ENCODE measurements around the gene MYCBP. TPM values are rescaled to one million over a fixed set of nuclear protein-coding genes. Genes with fewer than 3 reads are reported as not detected.

The MYCBP gene
- total RNA-seq, 1 donor from 2014 or later, result 21.6 TPM

DNA sequence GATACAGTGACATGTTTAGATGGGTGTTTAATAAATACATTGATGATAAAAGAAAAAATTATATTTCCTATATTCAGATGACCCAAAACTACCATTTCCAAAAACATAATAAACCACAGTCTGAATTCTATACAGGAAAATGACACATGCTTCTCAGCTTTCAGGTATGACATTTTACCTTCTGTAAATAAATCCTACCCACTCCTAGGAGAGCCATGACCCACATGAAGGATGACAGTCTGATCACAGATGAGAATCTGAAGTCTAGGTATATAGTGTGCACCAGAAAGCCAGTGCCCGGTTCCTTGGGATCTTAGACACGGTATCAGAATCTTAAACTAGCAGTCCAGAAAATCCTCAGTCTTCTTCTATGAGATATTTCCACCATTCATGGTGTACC lies 11.9 kb upstream of the MYCBP start:
- H3K4me3 ChIP-seq, result no peak overlapping the region
- no peak for DNase-seq
- H3K9me3 ChIP-seq, result no peaks in the 10 kb centered on the region
- TF ChIP-seq, protein P1, sequence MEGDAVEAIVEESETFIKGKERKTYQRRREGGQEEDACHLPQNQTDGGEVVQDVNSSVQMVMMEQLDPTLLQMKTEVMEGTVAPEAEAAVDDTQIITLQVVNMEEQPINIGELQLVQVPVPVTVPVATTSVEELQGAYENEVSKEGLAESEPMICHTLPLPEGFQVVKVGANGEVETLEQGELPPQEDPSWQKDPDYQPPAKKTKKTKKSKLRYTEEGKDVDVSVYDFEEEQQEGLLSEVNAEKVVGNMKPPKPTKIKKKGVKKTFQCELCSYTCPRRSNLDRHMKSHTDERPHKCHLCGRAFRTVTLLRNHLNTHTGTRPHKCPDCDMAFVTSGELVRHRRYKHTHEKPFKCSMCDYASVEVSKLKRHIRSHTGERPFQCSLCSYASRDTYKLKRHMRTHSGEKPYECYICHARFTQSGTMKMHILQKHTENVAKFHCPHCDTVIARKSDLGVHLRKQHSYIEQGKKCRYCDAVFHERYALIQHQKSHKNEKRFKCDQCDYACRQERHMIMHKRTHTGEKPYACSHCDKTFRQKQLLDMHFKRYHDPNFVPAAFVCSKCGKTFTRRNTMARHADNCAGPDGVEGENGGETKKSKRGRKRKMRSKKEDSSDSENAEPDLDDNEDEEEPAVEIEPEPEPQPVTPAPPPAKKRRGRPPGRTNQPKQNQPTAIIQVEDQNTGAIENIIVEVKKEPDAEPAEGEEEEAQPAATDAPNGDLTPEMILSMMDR (IDR thresholded peaks at IDR 0.05), result no peak
- no peaks in the 10 kb centered on the region for H3K36me3 ChIP-seq
- no peaks in the 10 kb centered on the region for H3K27me3 ChIP-seq (ENCODE audit: low read depth)
- H3K4me1 ChIP-seq, result no peaks in the 10 kb centered on the region
- H3K27ac ChIP-seq, result no peak overlapping the region
- intact Hi-C loops (cut with DNase I), result no loop called here
- no peak for ATAC-seq

DNA sequence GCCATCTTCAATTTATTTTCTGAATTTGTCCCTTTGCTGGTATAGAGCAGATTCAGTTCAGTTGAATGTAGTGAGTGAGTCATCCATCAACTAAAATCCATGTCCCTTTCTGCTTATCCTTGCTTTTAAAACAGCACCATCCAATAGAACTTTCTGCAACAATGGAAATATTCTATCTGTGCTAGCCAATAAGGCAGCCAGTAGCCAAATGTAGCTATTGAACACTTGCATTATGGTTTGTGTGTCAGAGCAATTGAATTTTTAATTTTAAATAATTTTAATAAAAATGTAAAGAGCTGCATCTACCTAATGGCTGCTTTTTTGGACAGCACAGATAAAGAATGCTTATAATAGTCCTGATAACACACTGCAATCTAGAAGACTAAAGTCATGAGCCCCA lies 8.3 kb upstream of the MYCBP start, which contains the start of gene GJA9:
TSS of gene GJA9 (minus strand) at position 101 of the 400 bp plus-strand sequence. CDS start 5,489 bp downstream, outside the sequence.
- H3K9me3 ChIP-seq, result no peaks in the 10 kb centered on the region
- TF ChIP-seq, protein P1 (IDR thresholded peaks at IDR 0.05), result no peak
- no peak within 1 kb of the TSS for H3K27ac ChIP-seq
- H3K4me3 ChIP-seq, result no peak within 1 kb of the TSS
- DNase-seq (no peak), ATAC-seq (no peak)
- no peaks in the 10 kb centered on the region for H3K27me3 ChIP-seq (ENCODE audit: low read depth)
- intact Hi-C loops (cut with DNase I), result no loop called here
- no peaks in the 10 kb centered on the region for H3K36me3 ChIP-seq
- H3K4me1 ChIP-seq, result no peaks in the 10 kb centered on the region

DNA sequence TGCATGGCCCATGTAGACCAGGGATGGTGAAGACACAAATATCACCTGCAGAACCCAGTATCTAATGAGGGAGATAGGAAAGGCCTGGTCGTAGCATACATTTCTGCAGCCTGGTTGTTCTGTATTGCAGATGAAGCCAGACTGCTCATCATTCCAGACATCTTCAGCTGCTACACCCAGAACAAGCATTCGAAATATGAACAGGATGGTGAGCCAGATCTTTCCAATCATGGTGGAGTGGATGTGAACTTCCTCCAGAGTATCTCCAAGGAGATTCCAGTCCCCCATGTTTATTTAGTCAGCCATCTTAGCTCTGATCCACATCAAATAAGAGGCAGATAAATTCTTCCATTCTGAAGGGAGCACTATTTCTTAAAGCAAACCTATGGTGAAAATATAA lies 2.7 kb upstream of the MYCBP start:
- ATAC-seq (no peak), DNase-seq (no peak)
- Histone ChIP-seq H3K4me1 (peaks cover 18% of the 10 kb centered on the region), H3K27me3 (ENCODE audit: low read depth) (no peaks in the 10 kb centered on the region), H3K9me3 (no peaks in the 10 kb centered on the region), H3K27ac (no peak overlapping the region), H3K36me3 (no peaks in the 10 kb centered on the region), H3K4me3 (no peak overlapping the region)
- intact Hi-C loops (cut with DNase I), result no loop called here
- TF ChIP-seq, protein P1 (IDR thresholded peaks at IDR 0.05), result no peak

DNA sequence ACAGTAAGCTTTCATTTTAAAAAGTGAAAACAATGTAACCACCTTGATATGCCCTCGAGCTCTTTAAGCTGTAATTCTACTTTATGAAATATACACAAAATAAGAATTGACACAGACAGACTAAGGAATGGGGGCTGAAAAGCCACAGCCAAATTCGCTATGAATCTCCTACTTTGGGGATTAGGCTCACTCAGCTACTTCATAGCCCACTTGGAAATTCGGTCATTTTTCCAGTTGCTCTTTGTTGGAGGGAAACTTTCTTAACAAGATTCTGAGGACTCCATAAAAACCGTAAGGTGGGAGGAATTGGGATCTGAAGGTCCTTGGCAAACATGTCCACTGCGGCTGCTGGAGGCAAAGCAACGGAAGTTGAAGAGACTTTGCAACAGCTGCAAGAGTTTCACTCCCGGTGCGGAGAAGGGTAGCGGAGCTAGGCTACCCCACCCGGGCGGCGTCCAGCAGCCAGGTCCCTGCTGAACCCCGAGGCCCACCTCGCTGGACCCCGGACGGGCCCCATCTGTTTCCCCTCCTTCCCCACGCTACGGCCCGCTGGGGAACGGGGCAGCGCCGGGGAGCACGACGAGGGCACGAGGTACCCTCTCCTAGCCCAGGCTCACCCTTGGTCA lies 634 bp downstream of the MYCBP start:
- peaks cover 1% of the 10 kb centered on the region for H3K36me3 ChIP-seq
- no peaks in the 10 kb centered on the region for H3K9me3 ChIP-seq
- no peaks in the 10 kb centered on the region for H3K27me3 ChIP-seq (ENCODE audit: low read depth)
- H3K4me3 ChIP-seq, result peak overlapping the region; percentile 89
- intact Hi-C loops (cut with DNase I), result no loop called here
- peaks cover 18% of the 10 kb centered on the region for H3K4me1 ChIP-seq
- H3K27ac ChIP-seq, result peak overlapping the region; percentile 76
- ATAC-seq, result peak; percentile 19 to 49
- peak; percentile 49 for DNase-seq
- TF ChIP-seq, protein P1 (IDR thresholded peaks at IDR 0.05), result no peak

DNA sequence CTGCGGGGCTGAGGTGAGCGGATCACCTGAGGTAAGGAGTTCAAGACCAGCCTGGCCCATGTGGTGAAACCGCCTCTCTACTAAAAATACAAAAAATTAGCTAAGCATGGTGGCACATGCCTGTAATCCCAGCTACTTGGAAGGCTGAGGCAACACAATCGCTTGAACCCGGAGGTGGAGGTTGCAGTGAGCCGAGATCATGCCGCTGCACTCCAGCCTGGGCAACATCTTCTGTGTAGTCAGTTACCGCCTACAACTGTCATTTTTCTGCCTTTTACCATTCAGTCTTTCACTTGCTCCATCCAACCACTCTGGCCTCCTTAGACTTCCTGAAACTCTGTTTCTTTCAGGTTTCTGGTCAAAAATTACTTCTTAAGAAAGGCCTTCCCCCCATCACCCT lies 2.2 kb downstream of the MYCBP start:
- Histone ChIP-seq H3K9me3 (no peaks in the 10 kb centered on the region), H3K4me3 (no peak overlapping the region), H3K36me3 (peaks cover 8% of the 10 kb centered on the region), H3K27ac (no peak overlapping the region), H3K27me3 (ENCODE audit: low read depth) (no peaks in the 10 kb centered on the region), H3K4me1 (peaks cover 18% of the 10 kb centered on the region)
- DNase-seq, result no peak
- TF ChIP-seq, protein P1 (IDR thresholded peaks at IDR 0.05), result no peak
- ATAC-seq, result no peak
- intact Hi-C loops (cut with DNase I), result no loop called here
